ENCODE data around the gene LGI2.

DNA sequence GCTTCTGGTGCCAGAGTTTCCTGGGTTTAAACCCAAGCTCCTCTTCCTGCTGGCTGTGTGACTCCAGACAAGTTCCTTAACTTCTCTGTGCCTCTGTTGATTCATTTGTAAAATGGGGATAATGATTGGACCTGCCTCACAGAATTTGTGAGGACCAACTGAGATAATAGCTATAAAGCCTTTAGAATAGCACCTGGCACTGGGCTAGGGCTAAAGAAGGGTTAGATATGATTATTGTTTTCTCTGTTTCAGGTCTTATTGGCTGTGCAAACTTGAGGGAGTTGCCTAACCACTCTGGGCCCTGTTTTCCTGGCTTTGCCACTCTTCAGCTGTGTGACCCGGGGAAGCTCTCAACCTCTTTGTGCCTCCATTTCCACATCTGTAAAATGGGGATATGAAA is 37.8 kb downstream of the LGI2 start:
- TF ChIP-seq CTCF (conservative IDR thresholded peaks at IDR 0.05; ENCODE audit: low read length) (no peak), EZH2phosphoT487 (IDR thresholded peaks at IDR 0.05; ENCODE audit: borderline replicate concordance) (no peak)
